HG02870 (cell line): Measurements from ENCODE around the gene IRF3.
"Not testable (repeated sequence)": the region's sequence is repeated elsewhere in the genome, so short reads cannot be mapped to it uniquely, and the experiment has no call there.

ENCODE experiments used
- ATAC-seq: cut with Tn5 transposase; IDR thresholded peaks from one replicate; pipeline ENCODE4 v1.9.1; 2021; ENCODE audit warnings: mild to moderate bottlenecking, moderate library complexity; ENCODE audit not compliant: unreplicated experiment

The IRF3 gene

GRCh38 chr19:49651820-49652550 lies 13.7 kb downstream of the IRF3 start:
- no peak for ATAC-seq

GRCh38 chr19:49651029-49651819 lies 14.4 kb downstream of the IRF3 start:
- no peak for ATAC-seq

- no peak for ATAC-seq
These were observed 19.1 kb downstream of the IRF3 start for GRCh38 chr19:49646586-49646985.

- no peak for ATAC-seq
These were observed 19.7 kb downstream of the IRF3 start for GRCh38 chr19:49645995-49646394.

- no peak for ATAC-seq
These were observed 20.1 kb downstream of the IRF3 start for GRCh38 chr19:49645592-49645991.

- no peak for ATAC-seq
These were observed 22.2 kb downstream of the IRF3 start for GRCh38 chr19:49643466-49643865.

GRCh38 chr19:49642492-49643035 lies 23.1 kb downstream of the IRF3 start:
- no peak for ATAC-seq

- ATAC-seq: peak; percentile 47
These were observed 23.8 kb downstream of the IRF3 start, which contains the start of gene SCAF1 for GRCh38 chr19:49641688-49642491. Gene SCAF1, plus strand, starts transcription at chr19:49642209. Its CDS starts 2,818 bp downstream, at chr19:49645027.

GRCh38 chr19:49640113-49640898 lies 25.4 kb downstream of the IRF3 start, which contains the start of gene RRAS:
Gene RRAS, minus strand, starts transcription at chr19:49640143. Its CDS starts 45 bp downstream, at chr19:49640098.
- peak; percentile 67 for ATAC-seq

GRCh38 chr19:49639401-49640112 lies 26.1 kb downstream of the IRF3 start:
- ATAC-seq: no peak

GRCh38 chr19:49637821-49638738 lies 27.6 kb downstream of the IRF3 start:
- no peak for ATAC-seq

- no peak for ATAC-seq
These were observed 29.3 kb downstream of the IRF3 start for GRCh38 chr19:49636233-49636932.

- no peak for ATAC-seq
These were observed 30.0 kb downstream of the IRF3 start for GRCh38 chr19:49635530-49636232.

- not testable (repeated sequence) for ATAC-seq
These were observed 32.4 kb downstream of the IRF3 start for GRCh38 chr19:49633273-49633672.

GRCh38 chr19:49632576-49632975 lies 33.1 kb downstream of the IRF3 start:
- ATAC-seq: no peak

GRCh38 chr19:49631610-49632192 lies 34.0 kb downstream of the IRF3 start:
- no peak for ATAC-seq
